Peyer's patch (tissue), 4 donors: ENCODE results near the gene ERC1. TPM values are rescaled to one million over a fixed set of nuclear protein-coding genes. Genes with fewer than 3 reads are reported as not detected.
"Not testable (repeated sequence)": the region's sequence is repeated elsewhere in the genome, so short reads cannot be mapped to it uniquely, and the experiment has no call there.

Source experiments
- DNase-seq, 3 donors: peaks; one replicate each; pipeline ENCODE4 v3.0.0-alpha.2; 2017 to 2019
- H3K27ac ChIP-seq, 4 donors: fragments of 200-600 bp; sonication (generic); one replicate each; pipeline ENCODE4 v1.5.1; 2016 to 2019
- H3K27me3 ChIP-seq, 2 donors: fragments of 200-600 bp; sonication (generic); one replicate each; pipeline ENCODE4 v1.5.1; 2019
- H3K36me3 ChIP-seq, 3 donors: fragments of 200-600 bp; sonication (generic); one replicate each; pipeline ENCODE4 v1.5.1; 2016 to 2019
- H3K4me1 ChIP-seq, 4 donors: fragments of 200-600 bp; sonication (generic); one replicate each; pipeline ENCODE4 v1.5.1; 2016 to 2019
- H3K4me3 ChIP-seq, 4 donors: fragments of 200-600 bp; sonication (generic); 1 replicate in 3 of 4; 2 replicates in 1 of 4; pipeline ENCODE4 v1.5.1; 2016 to 2019; ENCODE audit warnings: mild to moderate bottlenecking in 1 of 4
- H3K9me3 ChIP-seq, 4 donors: fragments of 200-600 bp; sonication (generic); one replicate each; pipeline ENCODE4 v1.5.1; 2016 to 2019; ENCODE audit warnings: mild to moderate bottlenecking in 1 of 4
- POLR2A ChIP-seq, 2 donors: fragments of 450-650 bp; IDR thresholded peaks; one replicate each; pipeline ENCODE4 v1.5.1; 2017; ENCODE audit warnings: antibody characterized with exemption in 2 of 2, mild to moderate bottlenecking in 2 of 2, moderate library complexity in 2 of 2
- total RNA-seq, 4 donors: library from RNA; depleted of rRNA; stranded (reverse); fragments of >200 nt; gene quantifications; one replicate each; pipeline ENCODE4 v1.1.0, GENCODE V29; 2016
- TF ChIP-seq, protein P1 (sequence below), 6 experiments: fragments of 450-650 bp in 4 of 6; fragments of 200-600 bp in 2 of 6; sonication (generic) in 1 of 6; IDR thresholded peaks; one replicate each; pipeline ENCODE4 v1.5.1; 2017 to 2019; ENCODE audit warnings: antibody characterized with exemption in 6 of 6, mild to moderate bottlenecking in 3 of 6, moderate library complexity in 1 of 6

ERC1 gene
- total RNA-seq, 4 donors from 2014 or later, result 26.5 to 184 (median 31.7) TPM

DNA sequence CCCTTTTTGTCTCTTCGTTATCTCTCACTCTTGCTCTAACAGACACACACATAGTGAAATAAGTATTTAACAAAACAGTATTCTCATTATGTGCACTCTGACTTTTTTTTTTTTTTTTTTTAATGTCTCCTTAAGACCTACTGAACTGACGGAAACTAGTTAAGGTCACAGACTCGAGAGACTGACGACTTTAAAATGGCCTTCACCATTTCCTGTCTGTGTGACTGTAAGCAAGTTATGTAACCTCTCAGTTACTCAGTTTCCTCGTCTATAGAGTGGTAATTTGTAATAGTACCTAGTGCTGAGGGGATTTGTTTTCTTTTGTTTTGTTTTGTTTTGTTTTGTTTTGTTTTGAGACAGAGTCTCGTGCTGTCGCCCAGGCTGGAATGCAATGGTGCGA lies 318.6 kb downstream of the ERC1 start:
- DNase-seq, result no peak
- Histone ChIP-seq H3K4me1 (no peaks in the 10 kb centered on the region), H3K27me3 (no peaks in the 10 kb centered on the region), H3K27ac (no peak overlapping the region), H3K36me3 (no peaks in the 10 kb centered on the region), H3K4me3 (no peak overlapping the region), H3K9me3 (peaks cover 0 to 4% (median 0%) of the 10 kb centered on the region in 4 donors)
- TF ChIP-seq POLR2A (IDR thresholded peaks at IDR 0.05), result no peak
- TF ChIP-seq, protein P1, sequence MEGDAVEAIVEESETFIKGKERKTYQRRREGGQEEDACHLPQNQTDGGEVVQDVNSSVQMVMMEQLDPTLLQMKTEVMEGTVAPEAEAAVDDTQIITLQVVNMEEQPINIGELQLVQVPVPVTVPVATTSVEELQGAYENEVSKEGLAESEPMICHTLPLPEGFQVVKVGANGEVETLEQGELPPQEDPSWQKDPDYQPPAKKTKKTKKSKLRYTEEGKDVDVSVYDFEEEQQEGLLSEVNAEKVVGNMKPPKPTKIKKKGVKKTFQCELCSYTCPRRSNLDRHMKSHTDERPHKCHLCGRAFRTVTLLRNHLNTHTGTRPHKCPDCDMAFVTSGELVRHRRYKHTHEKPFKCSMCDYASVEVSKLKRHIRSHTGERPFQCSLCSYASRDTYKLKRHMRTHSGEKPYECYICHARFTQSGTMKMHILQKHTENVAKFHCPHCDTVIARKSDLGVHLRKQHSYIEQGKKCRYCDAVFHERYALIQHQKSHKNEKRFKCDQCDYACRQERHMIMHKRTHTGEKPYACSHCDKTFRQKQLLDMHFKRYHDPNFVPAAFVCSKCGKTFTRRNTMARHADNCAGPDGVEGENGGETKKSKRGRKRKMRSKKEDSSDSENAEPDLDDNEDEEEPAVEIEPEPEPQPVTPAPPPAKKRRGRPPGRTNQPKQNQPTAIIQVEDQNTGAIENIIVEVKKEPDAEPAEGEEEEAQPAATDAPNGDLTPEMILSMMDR (IDR thresholded peaks at IDR 0.05), result no peak

DNA sequence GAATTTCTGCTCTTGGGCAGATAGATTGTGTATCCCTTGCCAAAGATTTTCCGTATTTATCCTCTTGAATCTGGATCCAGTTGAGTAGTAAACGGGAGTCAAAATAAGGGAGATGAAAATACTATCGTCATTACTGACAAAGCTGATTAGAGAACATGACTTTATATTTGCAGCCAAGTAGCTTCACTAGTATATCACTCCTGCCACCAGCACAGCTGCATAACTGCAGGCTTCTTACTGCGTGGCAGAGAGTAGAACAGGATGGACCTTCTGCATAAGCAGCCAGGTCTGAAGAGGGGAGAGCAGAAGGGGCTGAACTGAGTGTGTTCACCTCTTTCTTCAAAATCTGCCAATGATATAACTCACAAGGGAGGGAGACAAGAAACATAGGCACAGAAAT lies 319.6 kb downstream of the ERC1 start:
- no peak for DNase-seq
- Histone ChIP-seq H3K4me1 (no peaks in the 10 kb centered on the region), H3K4me3 (no peak overlapping the region), H3K9me3 (peaks cover 0 to 4% (median 0%) of the 10 kb centered on the region in 4 donors), H3K36me3 (no peaks in the 10 kb centered on the region), H3K27me3 (no peaks in the 10 kb centered on the region), H3K27ac (no peak overlapping the region)
- TF ChIP-seq POLR2A (IDR thresholded peaks at IDR 0.05), result no peak
- TF ChIP-seq, protein P1 (IDR thresholded peaks at IDR 0.05), result no peak

DNA sequence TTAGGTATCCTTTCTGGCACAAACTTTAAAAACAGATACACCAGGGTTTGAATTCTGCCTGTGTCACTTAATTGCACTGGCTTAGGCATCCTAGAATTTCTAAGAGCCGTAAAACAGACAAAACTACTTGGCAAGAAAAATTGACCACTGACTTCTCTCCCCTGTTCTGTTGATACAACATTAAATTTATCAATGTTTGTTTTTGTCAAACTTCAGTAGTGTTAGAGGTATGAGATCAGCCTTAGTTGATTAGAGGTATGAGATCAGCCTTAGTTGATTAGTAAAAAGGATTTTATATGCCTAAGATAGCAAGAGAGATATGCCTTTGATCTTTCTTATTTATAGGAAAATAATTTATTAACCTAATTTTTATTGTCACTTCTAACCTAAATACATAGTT lies 320.1 kb downstream of the ERC1 start:
- Histone ChIP-seq H3K36me3 (no peaks in the 10 kb centered on the region), H3K27me3 (no peaks in the 10 kb centered on the region), H3K9me3 (peaks cover 0 to 4% (median 0%) of the 10 kb centered on the region in 4 donors), H3K4me3 (no peak overlapping the region), H3K4me1 (no peaks in the 10 kb centered on the region), H3K27ac (no peak overlapping the region)
- TF ChIP-seq POLR2A (IDR thresholded peaks at IDR 0.05), result no peak
- DNase-seq, result no peak

DNA sequence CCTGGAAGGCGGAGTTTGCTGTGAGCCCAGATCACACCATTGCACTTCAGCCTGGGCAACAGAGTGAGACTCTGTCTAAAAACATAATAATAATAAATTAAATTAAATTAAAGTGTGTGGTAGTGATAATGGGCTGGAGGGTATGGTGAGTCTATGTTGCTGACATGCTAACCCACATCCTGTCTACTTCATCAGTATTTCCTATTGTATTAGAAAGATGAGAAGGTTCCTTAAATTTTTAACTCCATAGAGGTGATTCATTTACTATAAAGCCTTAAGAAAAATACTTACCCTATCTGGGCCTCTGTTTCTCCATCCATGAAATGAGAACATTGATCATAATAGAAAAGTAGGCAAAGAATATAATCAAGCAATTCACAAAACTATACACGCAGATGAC lies 322.9 kb downstream of the ERC1 start:
- Histone ChIP-seq H3K4me3 (no peak overlapping the region), H3K9me3 (peaks cover 0 to 4% (median 0%) of the 10 kb centered on the region in 4 donors), H3K27ac (no peak overlapping the region), H3K4me1 (peaks cover 0 to 10% (median 0%) of the 10 kb centered on the region in 4 donors), H3K36me3 (no peaks in the 10 kb centered on the region), H3K27me3 (no peaks in the 10 kb centered on the region)
- DNase-seq, result no peak
- TF ChIP-seq POLR2A (IDR thresholded peaks at IDR 0.05), result no peak
- TF ChIP-seq, protein P1 (IDR thresholded peaks at IDR 0.05), result no peak

DNA sequence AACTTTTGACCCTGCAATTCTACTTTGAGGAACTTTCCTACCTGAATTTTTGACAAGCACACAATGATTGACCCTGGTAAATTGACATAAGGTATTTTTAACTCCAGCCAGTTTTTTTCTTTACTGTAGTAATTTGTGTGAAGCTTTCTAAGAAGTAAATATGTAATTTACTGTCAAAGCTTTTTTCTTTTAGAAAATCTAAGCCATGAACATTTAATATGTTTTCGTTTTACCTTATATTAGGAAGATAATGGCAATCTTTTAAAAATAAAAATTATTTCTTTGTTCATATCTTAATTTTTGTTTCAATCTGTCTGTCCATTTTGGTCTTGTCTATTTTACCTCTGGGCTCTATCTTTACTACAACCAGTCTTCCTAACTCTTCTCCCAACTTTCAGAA lies 323.5 kb downstream of the ERC1 start:
- no peak for DNase-seq
- peaks cover 0 to 4% (median 0%) of the 10 kb centered on the region in 4 donors for H3K9me3 ChIP-seq
- H3K27ac ChIP-seq, result no peak overlapping the region
- TF ChIP-seq, protein P1 (IDR thresholded peaks at IDR 0.05), result no peak
- TF ChIP-seq POLR2A (IDR thresholded peaks at IDR 0.05), result no peak
- H3K4me3 ChIP-seq, result no peak overlapping the region
- no peaks in the 10 kb centered on the region for H3K36me3 ChIP-seq
- H3K27me3 ChIP-seq, result no peaks in the 10 kb centered on the region
- peaks cover 0 to 16% (median 0%) of the 10 kb centered on the region in 4 donors for H3K4me1 ChIP-seq

DNA sequence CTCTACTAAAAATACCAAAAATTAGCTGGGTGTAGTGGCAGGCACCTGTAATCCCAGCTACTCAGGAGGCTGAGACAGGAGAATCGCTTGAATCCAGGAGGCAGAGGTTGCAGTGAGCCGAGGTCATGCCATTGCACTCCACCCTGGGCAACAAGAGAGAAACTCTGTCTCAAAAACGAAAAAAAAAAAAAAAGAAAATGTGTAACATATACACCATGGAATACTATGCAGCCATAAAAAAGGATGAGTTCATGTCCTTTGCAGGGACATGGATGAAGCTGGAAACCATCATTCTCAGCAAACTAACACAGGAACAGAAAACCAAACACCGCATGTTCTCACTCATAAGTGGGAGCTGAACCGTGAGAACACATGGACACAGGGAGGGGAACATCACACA lies 326.0 kb downstream of the ERC1 start:
- not testable (repeated sequence) for H3K36me3 ChIP-seq, DNase-seq, H3K27me3 ChIP-seq, H3K9me3 ChIP-seq, H3K4me3 ChIP-seq, H3K27ac ChIP-seq
- peaks cover 0 to 16% (median 0%) of the 10 kb centered on the region in 4 donors for H3K4me1 ChIP-seq
